KOPT-K1 (cell line): ENCODE results near the gene NEURL1B.
"Not testable (repeated sequence)": the region's sequence is repeated elsewhere in the genome, so short reads cannot be mapped to it uniquely, and the experiment has no call there.

Source experiments
- H3K27ac ChIP-seq: fragments of 200-600 bp; sonication (generic); 2 replicates; pipeline ENCODE4 v1.5.1; 2016; ENCODE audit warnings: antibody characterized with exemption, mild to moderate bottlenecking, low read depth, low read length; ENCODE audit not compliant: poor library complexity, severe bottlenecking
- H3K36me3 ChIP-seq: fragments of 200-600 bp; sonication (generic); 2 replicates; pipeline ENCODE4 v1.5.1; 2017; ENCODE audit warnings: antibody characterized with exemption, mild to moderate bottlenecking, low read length, moderate library complexity; ENCODE audit not compliant: insufficient read depth
- H3K9me3 ChIP-seq: fragments of 200-600 bp; sonication (generic); 2 replicates; pipeline ENCODE4 v1.5.1; 2017; ENCODE audit warnings: antibody characterized with exemption, low read length, mild to moderate bottlenecking; ENCODE audit not compliant: insufficient read depth, poor library complexity, severe bottlenecking

Gene NEURL1B

GRCh38 chr5:172667786-172668593 lies 26.9 kb downstream of the NEURL1B start:
- H3K9me3 ChIP-seq: no peaks in the 10 kb centered on the region
- no peak overlapping the region for H3K27ac ChIP-seq
- no peaks in the 10 kb centered on the region for H3K36me3 ChIP-seq

GRCh38 chr5:172668594-172669071 lies 27.6 kb downstream of the NEURL1B start:
- Histone ChIP-seq H3K27ac (no peak overlapping the region), H3K36me3 (no peaks in the 10 kb centered on the region), H3K9me3 (no peaks in the 10 kb centered on the region)

GRCh38 chr5:172669386-172670004 lies 28.4 kb downstream of the NEURL1B start:
- Histone ChIP-seq H3K36me3 (no peaks in the 10 kb centered on the region), H3K9me3 (no peaks in the 10 kb centered on the region), H3K27ac (no peak overlapping the region)

- Histone ChIP-seq H3K27ac (no peak overlapping the region), H3K9me3 (no peaks in the 10 kb centered on the region), H3K36me3 (no peaks in the 10 kb centered on the region)
These were observed 28.9 kb downstream of the NEURL1B start for GRCh38 chr5:172670005-172670402.

- H3K36me3 ChIP-seq: no peaks in the 10 kb centered on the region
- H3K9me3 ChIP-seq: no peaks in the 10 kb centered on the region
- H3K27ac ChIP-seq: no peak overlapping the region
These were observed 29.4 kb downstream of the NEURL1B start for GRCh38 chr5:172670444-172670843.

GRCh38 chr5:172671091-172671490 lies 30.0 kb downstream of the NEURL1B start:
- no peaks in the 10 kb centered on the region for H3K36me3 ChIP-seq
- no peaks in the 10 kb centered on the region for H3K9me3 ChIP-seq
- no peak overlapping the region for H3K27ac ChIP-seq

- Histone ChIP-seq H3K27ac (no peak overlapping the region), H3K36me3 (no peaks in the 10 kb centered on the region), H3K9me3 (no peaks in the 10 kb centered on the region)
These were observed 31.6 kb downstream of the NEURL1B start for GRCh38 chr5:172672681-172673080.

GRCh38 chr5:172674155-172674554 lies 33.1 kb downstream of the NEURL1B start:
- no peak overlapping the region for H3K27ac ChIP-seq
- no peaks in the 10 kb centered on the region for H3K9me3 ChIP-seq
- no peaks in the 10 kb centered on the region for H3K36me3 ChIP-seq

GRCh38 chr5:172676914-172677475 lies 35.9 kb downstream of the NEURL1B start:
- Histone ChIP-seq H3K9me3 (no peaks in the 10 kb centered on the region), H3K36me3 (no peaks in the 10 kb centered on the region), H3K27ac (no peak overlapping the region)

GRCh38 chr5:172678362-172678874 lies 37.4 kb downstream of the NEURL1B start:
- not testable (repeated sequence) for H3K27ac ChIP-seq, H3K36me3 ChIP-seq, H3K9me3 ChIP-seq

- no peaks in the 10 kb centered on the region for H3K36me3 ChIP-seq
- H3K9me3 ChIP-seq: no peaks in the 10 kb centered on the region
- no peak overlapping the region for H3K27ac ChIP-seq
These were observed 37.8 kb downstream of the NEURL1B start for GRCh38 chr5:172678902-172679301.

- H3K9me3 ChIP-seq: no peaks in the 10 kb centered on the region
- no peaks in the 10 kb centered on the region for H3K36me3 ChIP-seq
- no peak overlapping the region for H3K27ac ChIP-seq
These were observed 38.7 kb downstream of the NEURL1B start for GRCh38 chr5:172679628-172680212.

GRCh38 chr5:172680921-172681320 lies 39.9 kb downstream of the NEURL1B start:
- Histone ChIP-seq H3K27ac (no peak overlapping the region), H3K9me3 (no peaks in the 10 kb centered on the region), H3K36me3 (no peaks in the 10 kb centered on the region)

- H3K27ac ChIP-seq: no peak overlapping the region
- H3K36me3 ChIP-seq: no peaks in the 10 kb centered on the region
- no peaks in the 10 kb centered on the region for H3K9me3 ChIP-seq
These were observed 40.4 kb downstream of the NEURL1B start for GRCh38 chr5:172681421-172681820.

GRCh38 chr5:172683264-172683644 lies 42.2 kb downstream of the NEURL1B start:
- Histone ChIP-seq H3K36me3 (no peaks in the 10 kb centered on the region), H3K27ac (no peak overlapping the region), H3K9me3 (no peaks in the 10 kb centered on the region)
